ENCODE data around the gene LRP5.
"Not testable (repeated sequence)": the region's sequence is repeated elsewhere in the genome, so short reads cannot be mapped to it uniquely, and the experiment has no call there.

LRP5 gene

GRCh38 chr11:68461575-68461917 is 149.2 kb downstream of the LRP5 start:
- Histone ChIP-seq H3K9ac (ENCODE audit: low read depth, low read length) (peak overlapping the region; percentile 95), H3K4me1 (ENCODE audit: insufficient read depth, low read length) (no peaks in the 10 kb centered on the region), H3K9me3 (ENCODE audit: control insufficient read depth, insufficient read depth, low read length) (no peaks in the 10 kb centered on the region), H3K36me3 (ENCODE audit: insufficient read depth, low read length) (no peaks in the 10 kb centered on the region)

- Histone ChIP-seq H3K9me3 (ENCODE audit: control insufficient read depth, insufficient read depth, low read length) (no peaks in the 10 kb centered on the region), H3K9ac (ENCODE audit: low read depth, low read length) (no peak overlapping the region), H3K36me3 (ENCODE audit: insufficient read depth, low read length) (no peaks in the 10 kb centered on the region), H3K4me1 (ENCODE audit: insufficient read depth, low read length) (0 out of 2 replicates have a peak, but pooled peaks cover 4% of the 10 kb centered on the region)
Measured at GRCh38 chr11:68463714-68464113, 151.3 kb downstream of the LRP5 start.

- no peaks in the 10 kb centered on the region; the same call in 1 of the 2 replicates for H3K9me3 ChIP-seq (ENCODE audit: control insufficient read depth, insufficient read depth, low read length)
- H3K9ac ChIP-seq (ENCODE audit: low read depth, low read length) = no peak overlapping the region
- H3K4me1 ChIP-seq (ENCODE audit: insufficient read depth, low read length) = peaks cover 16% of the 10 kb centered on the region
- no peaks in the 10 kb centered on the region for H3K36me3 ChIP-seq (ENCODE audit: insufficient read depth, low read length)
Measured at GRCh38 chr11:68467201-68467834, 154.9 kb downstream of the LRP5 start.

GRCh38 chr11:68468217-68468828 is 155.9 kb downstream of the LRP5 start:
- Histone ChIP-seq H3K9me3 (ENCODE audit: control insufficient read depth, insufficient read depth, low read length) (no peaks in the 10 kb centered on the region; the same call in 1 of the 2 replicates), H3K36me3 (ENCODE audit: insufficient read depth, low read length) (no peaks in the 10 kb centered on the region)

GRCh38 chr11:68469122-68469521 is 156.7 kb downstream of the LRP5 start:
- H3K4me1 ChIP-seq (ENCODE audit: insufficient read depth, low read length) = peaks cover 16% of the 10 kb centered on the region
- peaks cover under 1% of the 10 kb centered on the region; the same call in 1 of the 2 replicates for H3K9me3 ChIP-seq (ENCODE audit: control insufficient read depth, insufficient read depth, low read length)
- H3K9ac ChIP-seq (ENCODE audit: low read depth, low read length) = no peak overlapping the region
- H3K36me3 ChIP-seq (ENCODE audit: insufficient read depth, low read length) = no peaks in the 10 kb centered on the region

More at GRCh38 chr11:68468217-68468828, 155.9 kb downstream of the LRP5 start:
- Histone ChIP-seq H3K9ac (ENCODE audit: low read depth, low read length) (no peak overlapping the region), H3K4me1 (ENCODE audit: insufficient read depth, low read length) (peaks cover 16% of the 10 kb centered on the region)

- no peaks in the 10 kb centered on the region for H3K36me3 ChIP-seq (ENCODE audit: insufficient read depth, low read length)
Measured at GRCh38 chr11:68469642-68470041, 157.3 kb downstream of the LRP5 start.

GRCh38 chr11:68470304-68470811 is 158.0 kb downstream of the LRP5 start:
- no peaks in the 10 kb centered on the region for H3K36me3 ChIP-seq (ENCODE audit: insufficient read depth, low read length)
- H3K4me1 ChIP-seq (ENCODE audit: insufficient read depth, low read length) = peaks cover 16% of the 10 kb centered on the region
- H3K9me3 ChIP-seq (ENCODE audit: control insufficient read depth, insufficient read depth, low read length) = peaks cover 4% of the 10 kb centered on the region; the same call in 1 of the 2 replicates
- no peak overlapping the region for H3K9ac ChIP-seq (ENCODE audit: low read depth, low read length)

More at GRCh38 chr11:68469642-68470041, 157.3 kb downstream of the LRP5 start:
- H3K9ac ChIP-seq (ENCODE audit: low read depth, low read length) = no peak overlapping the region
- H3K4me1 ChIP-seq (ENCODE audit: insufficient read depth, low read length) = peaks cover 16% of the 10 kb centered on the region
- H3K9me3 ChIP-seq (ENCODE audit: control insufficient read depth, insufficient read depth, low read length) = peaks cover 4% of the 10 kb centered on the region; the same call in 1 of the 2 replicates

- Histone ChIP-seq H3K36me3 (ENCODE audit: insufficient read depth, low read length) (no peaks in the 10 kb centered on the region), H3K4me1 (ENCODE audit: insufficient read depth, low read length) (peaks cover 16% of the 10 kb centered on the region), H3K9me3 (ENCODE audit: control insufficient read depth, insufficient read depth, low read length) (peaks cover 7% of the 10 kb centered on the region; the same call in 1 of the 2 replicates), H3K9ac (ENCODE audit: low read depth, low read length) (no peak overlapping the region)
Measured at GRCh38 chr11:68471360-68472340, 159.3 kb downstream of the LRP5 start.

- Histone ChIP-seq H3K9me3 (ENCODE audit: control insufficient read depth, insufficient read depth, low read length) (peaks cover 14% of the 10 kb centered on the region; the same call in 1 of the 2 replicates), H3K4me1 (ENCODE audit: insufficient read depth, low read length) (peaks cover 16% of the 10 kb centered on the region), H3K36me3 (ENCODE audit: insufficient read depth, low read length) (no peaks in the 10 kb centered on the region), H3K9ac (ENCODE audit: low read depth, low read length) (no peak overlapping the region)
Measured at GRCh38 chr11:68472778-68473177, 160.4 kb downstream of the LRP5 start.

GRCh38 chr11:68473693-68474092 is 161.3 kb downstream of the LRP5 start:
- Histone ChIP-seq H3K36me3 (ENCODE audit: insufficient read depth, low read length) (no peaks in the 10 kb centered on the region), H3K9me3 (ENCODE audit: control insufficient read depth, insufficient read depth, low read length) (peaks cover 20% of the 10 kb centered on the region; the same call in 1 of the 2 replicates), H3K9ac (ENCODE audit: low read depth, low read length) (no peak overlapping the region), H3K4me1 (ENCODE audit: insufficient read depth, low read length) (peaks cover 12% of the 10 kb centered on the region)

- H3K9ac ChIP-seq (ENCODE audit: low read depth, low read length); H3K36me3 ChIP-seq (ENCODE audit: insufficient read depth, low read length): not testable (repeated sequence)
- peaks cover 27% of the 10 kb centered on the region; the same call in 1 of the 2 replicates for H3K9me3 ChIP-seq (ENCODE audit: control insufficient read depth, insufficient read depth, low read length)
Measured at GRCh38 chr11:68475626-68476025, 163.2 kb downstream of the LRP5 start.

GRCh38 chr11:68479390-68479789 is 167.0 kb downstream of the LRP5 start:
- Histone ChIP-seq H3K36me3 (ENCODE audit: insufficient read depth, low read length) (no peaks in the 10 kb centered on the region; the same call in 1 of the 2 replicates), H3K9me3 (ENCODE audit: control insufficient read depth, insufficient read depth, low read length) (peaks cover 24% of the 10 kb centered on the region; the same call in 1 of the 2 replicates), H3K4me1 (ENCODE audit: insufficient read depth, low read length) (no peaks in the 10 kb centered on the region), H3K9ac (ENCODE audit: low read depth, low read length) (no peak overlapping the region)

More at GRCh38 chr11:68475626-68476025, 163.2 kb downstream of the LRP5 start:
- not testable (repeated sequence) for H3K4me1 ChIP-seq (ENCODE audit: insufficient read depth, low read length)

GRCh38 chr11:68480193-68480592 is 167.8 kb downstream of the LRP5 start:
- H3K9me3 ChIP-seq (ENCODE audit: control insufficient read depth, insufficient read depth, low read length) = peaks cover 23% of the 10 kb centered on the region; the same call in 1 of the 2 replicates

More at GRCh38 chr11:68480193-68480592, 167.8 kb downstream of the LRP5 start:
- H3K4me1 ChIP-seq (ENCODE audit: insufficient read depth, low read length) = no peaks in the 10 kb centered on the region
- H3K9ac ChIP-seq (ENCODE audit: low read depth, low read length) = no peak overlapping the region; the same call in none of the 2 replicates
- H3K36me3 ChIP-seq (ENCODE audit: insufficient read depth, low read length) = no peaks in the 10 kb centered on the region; the same call in 1 of the 2 replicates
